NCI-H345 treated with DMSO at 0.1 percent for 48 hours (cell line): ENCODE results near the gene C5orf24.
"Not testable (repeated sequence)": the region's sequence is repeated elsewhere in the genome, so short reads cannot be mapped to it uniquely, and the experiment has no call there.

ENCODE experiments used
- DNase-seq: peaks from one replicate; lab custom pipeline; 2025; ENCODE audit not compliant: unreplicated experiment; lab: John Stamatoyannopoulos, UW

C5orf24 gene

GRCh38 chr5:134845852-134846640, at the start of gene C5orf24:
Gene C5orf24 (plus strand): TSS chr5:134845968. CDS start chr5:134854901, 8,933 bp downstream.
- peak; percentile 82 for DNase-seq

- DNase-seq: no peak
Observed at GRCh38 chr5:134798468-134798867, 47.3 kb upstream of the C5orf24 start.

- no peak for DNase-seq
Observed at GRCh38 chr5:134803821-134804220, 41.9 kb upstream of the C5orf24 start.

- DNase-seq: no peak
Observed at GRCh38 chr5:134813407-134813806, 32.4 kb upstream of the C5orf24 start.

GRCh38 chr5:134813827-134814226, 31.9 kb upstream of the C5orf24 start:
- no peak for DNase-seq

- no peak for DNase-seq
Observed at GRCh38 chr5:134817006-134817405, 28.8 kb upstream of the C5orf24 start.

- DNase-seq: no peak
Observed at GRCh38 chr5:134818776-134819175, 27.0 kb upstream of the C5orf24 start.

GRCh38 chr5:134819407-134819963, 26.3 kb upstream of the C5orf24 start:
- DNase-seq: no peak

- no peak for DNase-seq
Observed at GRCh38 chr5:134821841-134822240, 23.9 kb upstream of the C5orf24 start.

- DNase-seq: no peak
Observed at GRCh38 chr5:134824681-134825080, 21.1 kb upstream of the C5orf24 start.

- DNase-seq: no peak
Observed at GRCh38 chr5:134825212-134825611, 20.6 kb upstream of the C5orf24 start.

- DNase-seq: no peak
Observed at GRCh38 chr5:134833340-134834032, 12.3 kb upstream of the C5orf24 start.

GRCh38 chr5:134835623-134836022, 10.1 kb upstream of the C5orf24 start:
- no peak for DNase-seq

GRCh38 chr5:134837530-134838181, 8.1 kb upstream of the C5orf24 start:
- DNase-seq: no peak

- DNase-seq: not testable (repeated sequence)
Observed at GRCh38 chr5:134838361-134838760, 7.4 kb upstream of the C5orf24 start.

- DNase-seq: no peak
Observed at GRCh38 chr5:134840811-134841210, 5.0 kb upstream of the C5orf24 start.

GRCh38 chr5:134844252-134844651, 1.5 kb upstream of the C5orf24 start:
- DNase-seq: no peak

- no peak for DNase-seq
Observed at GRCh38 chr5:134845335-134845851, 375 bp upstream of the C5orf24 start.

- DNase-seq: peak; percentile 17
Observed at GRCh38 chr5:134846641-134846960, 833 bp downstream of the C5orf24 start.

GRCh38 chr5:134849434-134849933, 3.7 kb downstream of the C5orf24 start:
- DNase-seq: not testable (repeated sequence)

- no peak for DNase-seq
Observed at GRCh38 chr5:134851307-134851923, 5.6 kb downstream of the C5orf24 start.
